ENCODE measurements around the gene P2RY4.

- TF ChIP-seq CTCF (IDR thresholded peaks at IDR 0.05; ENCODE audit: insufficient read depth, low read length, poor library complexity, severe bottlenecking): no peak
- no peak for TF ChIP-seq EZH2phosphoT487 (conservative IDR thresholded peaks at IDR 0.05; ENCODE audit: low read length)
These were observed 19.1 kb upstream of the P2RY4 start for GRCh38 chrX:70279081-70279480.

All from SU-DHL-6 (cell line).